ENCODE results near the gene PARD3.

- TF ChIP-seq CTCF (IDR thresholded peaks at IDR 0.05) (no peak), POLR2A (IDR thresholded peaks at IDR 0.05) (no peak)
These were observed 491.9 kb downstream of the PARD3 start for GRCh38 chr10:34323192-34323591.
